H1 (cell line): Measurements from ENCODE around the gene AQP7. TPM values are rescaled to one million over a fixed set of nuclear protein-coding genes. Genes with fewer than 3 reads are reported as not detected.

ENCODE experiments used
- CTCF ChIA-PET: fragments of 300-600 bp; sonication (Branson Sonifier 250); formaldehyde crosslinking; loops from one replicate; lab custom pipeline; 2021; ENCODE audit not compliant: partially characterized antibody; lab: Charles Lee
- POLR2A ChIA-PET: fragments of 300-600 bp; sonication (Branson Sonifier 250); formaldehyde crosslinking; loops from one replicate; lab custom pipeline; 2021; ENCODE audit warnings: inconsistent platforms; ENCODE audit not compliant: partially characterized antibody; lab: Charles Lee
- DNase-seq, 2 experiments: peaks; one replicate each; pipeline versions ENCODE4 v3.0.0 to v3.0.0-alpha.2; 2010 to 2022; ENCODE audit warnings: low spot score in 2 of 2, low read depth in 1 of 2, mixed read lengths in 1 of 2
- FAIRE-seq: peaks from 2 replicates; lab custom pipeline; 2011; peaks lifted over from hg19 to GRCh38; lab: Jason Lieb, UNC
- H2AFZ ChIP-seq: 2 replicates; pipeline ENCODE4 v1.8.1; 2012; ENCODE audit warnings: low read length, inconsistent platforms
- H2AK5ac ChIP-seq: 2 replicates; pipeline ENCODE4 v1.6.1; 2013; ENCODE audit warnings: low read depth, low read length
- H2BK120ac ChIP-seq: replicated peaks from 2 replicates; pipeline ENCODE3; 2013; ENCODE audit warnings: low read depth, low read length, inconsistent platforms
- H2BK12ac ChIP-seq: 2 replicates; pipeline ENCODE4 v1.6.1; 2013; ENCODE audit warnings: low read depth, low read length
- H2BK15ac ChIP-seq: 2 replicates; pipeline ENCODE4 v1.6.1; 2013; ENCODE audit warnings: low read length
- H2BK20ac ChIP-seq: 2 replicates; pipeline ENCODE4 v1.6.1; 2013; ENCODE audit warnings: low read length
- H2BK5ac ChIP-seq: 2 replicates; pipeline ENCODE4 v1.6.1; 2013; ENCODE audit warnings: low read depth, low read length
- H3K14ac ChIP-seq: 2 replicates; pipeline ENCODE4 v1.6.1; 2013; ENCODE audit warnings: inconsistent platforms; ENCODE audit not compliant: insufficient read length
- H3K18ac ChIP-seq: 2 replicates; pipeline ENCODE4 v1.6.1; 2013; ENCODE audit warnings: low read length; ENCODE audit errors: extremely low read depth
- H3K23ac ChIP-seq: 2 replicates; pipeline ENCODE4 v1.6.1; 2013; ENCODE audit warnings: inconsistent platforms; ENCODE audit not compliant: insufficient read length
- H3K23me2 ChIP-seq: 2 replicates; pipeline ENCODE4 v1.6.1; 2013; ENCODE audit warnings: low read depth, low read length
- H3K27ac ChIP-seq: 2 replicates; pipeline ENCODE4 v1.6.1; 2011; ENCODE audit warnings: low read depth, low read length, inconsistent platforms
- H3K27me3 ChIP-seq, 4 experiments: replicated peaks in 1 of 4; 1 replicate in 1 of 4; 2 replicates in 3 of 4; pipeline versions ENCODE4 v1.6.1 to v1.8.1; 2011 to 2013; ENCODE audit warnings: low read length in 3 of 4, mild to moderate bottlenecking in 3 of 4, inconsistent platforms in 2 of 4, mixed read lengths in 2 of 4, moderate library complexity in 1 of 4; ENCODE audit not compliant: control insufficient read depth in 3 of 4, insufficient read depth in 3 of 4; ENCODE audit errors: extremely low read depth in 1 of 4
- H3K36me3 ChIP-seq, 4 experiments: 2 replicates each; pipeline versions ENCODE4 v1.6.1 to v1.8.1; 2011 to 2013; ENCODE audit warnings: mild to moderate bottlenecking in 4 of 4, low read length in 3 of 4, moderate library complexity in 2 of 4, control low read depth in 1 of 4, inconsistent platforms in 1 of 4; ENCODE audit not compliant: insufficient read depth in 4 of 4, control insufficient read depth in 2 of 4
- H3K4ac ChIP-seq: replicated peaks from 2 replicates; pipeline ENCODE3; 2013; ENCODE audit warnings: low read length, low read depth, mixed read lengths, inconsistent platforms; ENCODE audit not compliant: insufficient read length
- H3K4me1 ChIP-seq, 4 experiments: replicated peaks in 1 of 4; 1 replicate in 1 of 4; 2 replicates in 3 of 4; pipeline versions ENCODE4 v1.6.1 to v1.8.1; 2011 to 2013; ENCODE audit warnings: low read length in 3 of 4, inconsistent platforms in 2 of 4, mixed read lengths in 1 of 4; ENCODE audit not compliant: insufficient read depth in 4 of 4, control insufficient read depth in 3 of 4
- H3K4me2 ChIP-seq, 2 experiments: 2 replicates each; pipeline versions ENCODE4 v1.6.1 to v1.8.1; 2011 to 2013; ENCODE audit warnings: low read depth in 2 of 2, low read length in 2 of 2, control low read depth in 1 of 2, inconsistent platforms in 1 of 2, mild to moderate bottlenecking in 1 of 2; ENCODE audit not compliant: insufficient read depth in 1 of 2
- H3K4me3 ChIP-seq, 4 experiments: fragments of 200-600, 300-600 bp in 1 of 4; sonication (generic), shearing (Covaris generic), sonication (Bioruptor Twin) in 1 of 4; 2 replicates each; pipeline versions ENCODE4 v1.5.1 to v1.8.1; 2011 to 2016; ENCODE audit warnings: low read length in 4 of 4, low read depth in 3 of 4, control low read depth in 2 of 4, inconsistent platforms in 2 of 4, mild to moderate bottlenecking in 2 of 4, mixed read lengths in 1 of 4, moderate library complexity in 1 of 4; ENCODE audit not compliant: insufficient read depth in 2 of 4; ENCODE audit errors: extremely low read depth in 1 of 4
- H3K56ac ChIP-seq: replicated peaks from 2 replicates; pipeline ENCODE3; 2013; ENCODE audit warnings: low read depth, mild to moderate bottlenecking, mixed read lengths, low read length, inconsistent platforms; ENCODE audit not compliant: insufficient read length
- H3K79me1 ChIP-seq: 2 replicates; pipeline ENCODE4 v1.6.1; 2013; ENCODE audit warnings: low read depth, low read length, control low read depth
- H3K79me2 ChIP-seq, 2 experiments: 2 replicates each; pipeline versions ENCODE4 v1.6.1 to v1.8.1; 2012 to 2013; ENCODE audit warnings: low read length in 2 of 2, mild to moderate bottlenecking in 2 of 2, inconsistent platforms in 1 of 2; ENCODE audit not compliant: insufficient read depth in 2 of 2, control insufficient read depth in 1 of 2
- H3K9ac ChIP-seq, 4 experiments: replicated peaks in 1 of 4; 1 replicate in 1 of 4; 2 replicates in 3 of 4; pipeline versions ENCODE4 v1.6.1 to v1.8.1; 2011 to 2013; ENCODE audit warnings: low read depth in 3 of 4, low read length in 3 of 4, control low read depth in 2 of 4, mild to moderate bottlenecking in 2 of 4, moderate library complexity in 2 of 4, inconsistent platforms in 1 of 4; ENCODE audit errors: extremely low read depth in 1 of 4
- H3K9me3 ChIP-seq, 2 experiments: 2 replicates each; pipeline versions ENCODE4 v1.6.1 to v1.8.1; 2012 to 2013; ENCODE audit warnings: mild to moderate bottlenecking in 2 of 2, moderate library complexity in 2 of 2, control low read depth in 1 of 2, inconsistent platforms in 1 of 2, low read depth in 1 of 2, low read length in 1 of 2, mixed read lengths in 1 of 2; ENCODE audit not compliant: insufficient read depth in 2 of 2
- H4K20me1 ChIP-seq, 2 experiments: replicated peaks in 1 of 2; 2 replicates each; pipeline versions ENCODE3 to v1.8.1; 2011 to 2013; ENCODE audit warnings: inconsistent platforms in 2 of 2, low read length in 2 of 2, mild to moderate bottlenecking in 1 of 2; ENCODE audit not compliant: insufficient read depth in 2 of 2, control insufficient read depth in 1 of 2
- H4K5ac ChIP-seq: 2 replicates; pipeline ENCODE4 v1.6.1; 2013; ENCODE audit warnings: low read length, low read depth, mixed read lengths, inconsistent platforms; ENCODE audit not compliant: insufficient read length
- H4K8ac ChIP-seq: 2 replicates; pipeline ENCODE4 v1.8.0; 2013; ENCODE audit warnings: mild to moderate bottlenecking, moderate library complexity, low read length, inconsistent platforms; ENCODE audit not compliant: insufficient read depth; ENCODE audit errors: extremely low read depth
- H4K91ac ChIP-seq: replicated peaks from 2 replicates; pipeline ENCODE3; 2013; ENCODE audit warnings: low read length, mixed read lengths, inconsistent platforms; ENCODE audit not compliant: insufficient read length
- BACH1 ChIP-seq: IDR thresholded peaks from 2 replicates; pipeline ENCODE4 v1.6.1; 2012; ENCODE audit warnings: low read length, improper control_type of control experiment
- POLR2AphosphoS5 ChIP-seq: IDR thresholded peaks from 2 replicates; pipeline ENCODE4 v1.6.1; 2011; ENCODE audit warnings: low read depth, low read length
- WGBS, 2 experiments: shearing (Covaris generic) in 1 of 2; methylation state at CpG; one replicate each; pipeline versions ENCODE4 v1.1.6 to v1.1.7; 2013 to 2015; ENCODE audit warnings: low lambda C conversion rate in 2 of 2, mixed read lengths in 2 of 2, inconsistent platforms in 1 of 2, low coverage in 1 of 2, missing lambda C conversion rate in 1 of 2; ENCODE audit not compliant: insufficient replicate concordance in 2 of 2, insufficient coverage in 1 of 2, insufficient read length in 1 of 2; ENCODE audit errors: extremely low coverage in 1 of 2, missing lambda C conversion rate in 1 of 2; 5-methylcytosine and 5-hydroxymethylcytosine counted together
- polyA plus RNA-seq, 7 experiments: library from polyadenylated mRNA; depleted of rRNA in 3 of 7; stranded (reverse) in 5 of 7; unstranded in 2 of 7; fragments of >200 nt in 5 of 7; fragments of 200-250 nt in 2 of 7; gene quantifications; 1 replicate in 5 of 7; 2 replicates in 1 of 7; 4 replicates in 1 of 7; pipeline versions ENCODE4 v1.2.1 to v1.2.3, GENCODE V29; 2011 to 2013; ENCODE audit warnings: missing spikeins in 2 of 7, mixed read lengths in 2 of 7
- total RNA-seq: library from RNA; stranded (reverse); fragmentation: NEBNext Ultra II Directional; extraction: Animal tissue kit (Norgen Biotek cat#: 25700); gene quantifications from 2 replicates; pipeline ENCODE4 v1.2.1, GENCODE V29; 2021
- TF ChIP-seq, protein P1 (sequence below): IDR thresholded peaks from 2 replicates; pipeline ENCODE4 v1.6.1; 2012; ENCODE audit warnings: inconsistent platforms

Gene AQP7
- total and polyA plus RNA-seq, 2 of the 8 experiments (the other 6 are each of a cell fraction or from before 2014, with no cell fraction given), result not detected

- DNase-seq, result no peak
- no peak overlapping the region for H3K4me3 ChIP-seq
- H3K79me1 ChIP-seq, result no peaks in the 10 kb centered on the region
- POLR2A ChIA-PET, result interaction anchor here (1.4 kb wide), 1 partner anchor 44 kb away, joined by 3 read pairs; no protein-coding TSS in a partner anchor
- no peak overlapping the region for H3K9ac ChIP-seq
- no peak for FAIRE-seq
- WGBS, 2 experiments, result 75% methylated on average over 4 of the region's 5 CpGs; no CpG with 5 or more reads in 1 of the 2 experiments
- no peaks in the 10 kb centered on the region for H4K20me1 ChIP-seq
- H3K9me3 ChIP-seq, result no peaks in the 10 kb centered on the region
- no peak overlapping the region for H3K23ac ChIP-seq
- H3K4me1 ChIP-seq, result peaks cover 0 to 4% (median 3%) of the 10 kb centered on the region in 4 experiments; a peak in 2 of 7 replicates
- no peak overlapping the region for H3K27ac ChIP-seq
- no peak overlapping the region for H2AFZ ChIP-seq
- no peak overlapping the region for H3K4me2 ChIP-seq
- H3K4ac ChIP-seq, result no peak overlapping the region
- no peak overlapping the region for H3K56ac ChIP-seq
- H2BK20ac ChIP-seq, result no peak overlapping the region
- H2BK5ac ChIP-seq, result no peak overlapping the region
- no peaks in the 10 kb centered on the region for H3K79me2 ChIP-seq
- H2BK12ac ChIP-seq, result no peak overlapping the region
- no peak overlapping the region for H2BK120ac ChIP-seq
- no peak overlapping the region for H2BK15ac ChIP-seq
- H3K27me3 ChIP-seq, result no peaks in the 10 kb centered on the region; a peak in 1 of 7 replicates
- no peak overlapping the region for H4K8ac ChIP-seq
- H3K18ac ChIP-seq, result no peak overlapping the region
- no peaks in the 10 kb centered on the region for H3K23me2 ChIP-seq
- H3K14ac ChIP-seq, result no peak overlapping the region
- no peak overlapping the region for H2AK5ac ChIP-seq
- CTCF ChIA-PET, result interaction anchor here (1.2 to 9.5 kb wide), 8 partner anchors 10 to 130 kb away, joined by 3 to 134 read pairs (median 33); partner anchors contain the start of genes AQP3 and AQP7
- no peak overlapping the region for H4K5ac ChIP-seq
- no peaks in the 10 kb centered on the region for H3K36me3 ChIP-seq
- H4K91ac ChIP-seq, result no peak overlapping the region
- TF ChIP-seq BACH1, result no peak
- TF ChIP-seq, protein P1, sequence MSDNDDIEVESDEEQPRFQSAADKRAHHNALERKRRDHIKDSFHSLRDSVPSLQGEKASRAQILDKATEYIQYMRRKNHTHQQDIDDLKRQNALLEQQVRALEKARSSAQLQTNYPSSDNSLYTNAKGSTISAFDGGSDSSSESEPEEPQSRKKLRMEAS, result no peak
- TF ChIP-seq POLR2AphosphoS5, result no peak
Measured at GRCh38 chr9:33416996-33417395, 14.6 kb upstream of the AQP7 start.
